Nephron progenitor cell (in vitro differentiated cells): Measurements from ENCODE around the gene CALHM4.

Source experiments
- DNase-seq: peaks from one replicate; pipeline ENCODE4 v3.0.0; 2021
- H3K27ac Mint-ChIP-seq: 2 replicates; pipeline ENCODE4 v1.8.0; 2021; ENCODE audit warnings: mild to moderate bottlenecking, moderate library complexity, mixed read lengths
- H3K27me3 Mint-ChIP-seq: 2 replicates; pipeline ENCODE4 v1.8.0; 2021; ENCODE audit warnings: mild to moderate bottlenecking, low read depth, mixed read lengths; ENCODE audit not compliant: poor library complexity
- H3K36me3 Mint-ChIP-seq: 2 replicates; pipeline ENCODE4 v1.8.0; 2021; ENCODE audit warnings: low read depth, mixed read lengths
- H3K4me1 Mint-ChIP-seq: 2 replicates; pipeline ENCODE4 v1.8.0; 2021; ENCODE audit warnings: mixed read lengths
- H3K4me3 Mint-ChIP-seq: 2 replicates; pipeline ENCODE4 v1.8.0; 2021; ENCODE audit warnings: mild to moderate bottlenecking, moderate library complexity, mixed read lengths
- H3K9me3 Mint-ChIP-seq: 2 replicates; pipeline ENCODE4 v1.8.0; 2021; ENCODE audit warnings: mild to moderate bottlenecking, moderate library complexity, mixed read lengths
- TF ChIP-seq, protein P1 (sequence below): fragments of 200-600 bp; sonication (generic); IDR thresholded peaks from 2 replicates; pipeline ENCODE4 v1.5.0; 2021; ENCODE audit warnings: antibody characterized with exemption

CALHM4 gene

DNA sequence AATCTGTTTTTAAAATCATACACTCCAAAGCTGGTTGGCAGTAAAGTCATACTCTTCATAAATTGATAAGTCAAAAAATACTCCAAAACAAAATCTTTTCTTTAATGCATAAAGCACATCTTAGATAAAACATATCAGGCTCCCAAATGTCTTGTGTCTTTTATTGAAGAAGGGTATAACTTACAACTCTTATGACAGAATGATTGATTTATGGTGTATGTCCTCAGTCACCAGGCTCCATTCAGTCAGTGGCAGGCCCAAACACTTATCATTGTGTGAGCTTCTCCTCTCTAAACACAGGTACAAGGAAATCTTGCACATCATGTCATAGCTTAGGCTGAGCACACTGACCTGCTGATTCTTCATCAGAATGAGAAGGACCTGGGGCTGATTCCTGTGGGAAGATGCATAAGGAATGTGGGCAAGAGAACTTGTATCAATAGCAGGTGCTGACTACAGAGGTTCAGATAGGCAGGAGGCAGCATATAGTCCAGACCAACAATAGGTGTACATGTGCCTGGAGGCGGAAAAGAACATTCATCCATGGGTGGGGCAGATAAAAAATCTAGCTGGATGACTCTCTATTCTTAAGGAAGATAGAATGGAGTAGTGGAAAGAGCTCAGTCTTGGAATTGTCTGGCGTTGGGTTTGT, 40.2 kb upstream of the CALHM4 start:
- Mint-ChIP-seq H3K4me1 (peaks cover 7% of the 10 kb centered on the region), H3K9me3 (peaks cover 16% of the 10 kb centered on the region), H3K27me3 (peaks cover 4% of the 10 kb centered on the region), H3K36me3 (no peaks in the 10 kb centered on the region), H3K4me3 (no peak overlapping the region), H3K27ac (no peak overlapping the region)
- TF ChIP-seq, protein P1, sequence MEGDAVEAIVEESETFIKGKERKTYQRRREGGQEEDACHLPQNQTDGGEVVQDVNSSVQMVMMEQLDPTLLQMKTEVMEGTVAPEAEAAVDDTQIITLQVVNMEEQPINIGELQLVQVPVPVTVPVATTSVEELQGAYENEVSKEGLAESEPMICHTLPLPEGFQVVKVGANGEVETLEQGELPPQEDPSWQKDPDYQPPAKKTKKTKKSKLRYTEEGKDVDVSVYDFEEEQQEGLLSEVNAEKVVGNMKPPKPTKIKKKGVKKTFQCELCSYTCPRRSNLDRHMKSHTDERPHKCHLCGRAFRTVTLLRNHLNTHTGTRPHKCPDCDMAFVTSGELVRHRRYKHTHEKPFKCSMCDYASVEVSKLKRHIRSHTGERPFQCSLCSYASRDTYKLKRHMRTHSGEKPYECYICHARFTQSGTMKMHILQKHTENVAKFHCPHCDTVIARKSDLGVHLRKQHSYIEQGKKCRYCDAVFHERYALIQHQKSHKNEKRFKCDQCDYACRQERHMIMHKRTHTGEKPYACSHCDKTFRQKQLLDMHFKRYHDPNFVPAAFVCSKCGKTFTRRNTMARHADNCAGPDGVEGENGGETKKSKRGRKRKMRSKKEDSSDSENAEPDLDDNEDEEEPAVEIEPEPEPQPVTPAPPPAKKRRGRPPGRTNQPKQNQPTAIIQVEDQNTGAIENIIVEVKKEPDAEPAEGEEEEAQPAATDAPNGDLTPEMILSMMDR, result no peak
- no peak for DNase-seq

DNA sequence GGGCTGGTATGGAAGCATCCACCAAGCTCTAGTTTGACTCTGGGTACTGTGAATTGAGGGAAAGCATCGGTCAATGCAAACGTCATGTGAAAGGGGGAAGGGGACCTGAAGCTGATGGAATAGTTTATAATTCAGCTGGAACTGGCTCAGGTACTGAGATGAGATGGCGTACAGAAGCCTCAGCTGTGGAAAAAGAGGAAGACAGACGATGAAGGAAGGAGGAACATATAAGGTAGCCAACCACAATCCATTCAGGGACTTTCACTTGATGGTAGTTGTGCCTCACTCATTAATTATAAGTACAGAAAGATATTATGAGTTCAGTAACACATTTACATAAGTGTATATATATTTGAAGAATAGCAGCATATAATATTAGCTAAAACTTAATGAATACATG, 39.4 kb upstream of the CALHM4 start:
- no peak overlapping the region for H3K4me3 Mint-ChIP-seq
- peaks cover 9% of the 10 kb centered on the region for H3K9me3 Mint-ChIP-seq
- peaks cover 4% of the 10 kb centered on the region for H3K27me3 Mint-ChIP-seq
- H3K36me3 Mint-ChIP-seq, result no peaks in the 10 kb centered on the region
- H3K27ac Mint-ChIP-seq, result no peak overlapping the region
- DNase-seq, result no peak
- H3K4me1 Mint-ChIP-seq, result peaks cover 14% of the 10 kb centered on the region
- TF ChIP-seq, protein P1, result no peak

DNA sequence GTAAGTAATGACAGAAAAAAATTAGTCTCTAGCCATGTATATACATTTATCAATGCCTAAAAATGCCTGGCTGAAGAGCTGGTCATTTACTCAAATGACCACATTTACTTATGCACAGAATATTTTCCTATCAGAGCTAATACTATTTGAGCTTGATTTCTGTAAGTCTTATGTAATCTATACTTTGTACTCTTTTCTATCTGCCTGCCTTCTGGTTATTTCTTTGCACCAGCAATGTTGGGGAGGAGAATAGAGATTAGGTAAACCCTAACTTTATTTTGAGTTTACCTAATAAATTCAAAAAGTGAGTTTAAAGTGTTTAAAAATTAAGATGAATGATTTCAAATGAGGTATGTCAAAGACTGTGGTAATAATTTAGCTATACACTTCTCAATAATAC, 38.4 kb upstream of the CALHM4 start:
- H3K27ac Mint-ChIP-seq, result no peak overlapping the region
- H3K4me3 Mint-ChIP-seq, result no peak overlapping the region
- H3K9me3 Mint-ChIP-seq, result no peaks in the 10 kb centered on the region
- TF ChIP-seq, protein P1, result no peak
- DNase-seq, result no peak
- H3K36me3 Mint-ChIP-seq, result no peaks in the 10 kb centered on the region
- H3K4me1 Mint-ChIP-seq, result peaks cover 14% of the 10 kb centered on the region
- peaks cover 4% of the 10 kb centered on the region for H3K27me3 Mint-ChIP-seq

DNA sequence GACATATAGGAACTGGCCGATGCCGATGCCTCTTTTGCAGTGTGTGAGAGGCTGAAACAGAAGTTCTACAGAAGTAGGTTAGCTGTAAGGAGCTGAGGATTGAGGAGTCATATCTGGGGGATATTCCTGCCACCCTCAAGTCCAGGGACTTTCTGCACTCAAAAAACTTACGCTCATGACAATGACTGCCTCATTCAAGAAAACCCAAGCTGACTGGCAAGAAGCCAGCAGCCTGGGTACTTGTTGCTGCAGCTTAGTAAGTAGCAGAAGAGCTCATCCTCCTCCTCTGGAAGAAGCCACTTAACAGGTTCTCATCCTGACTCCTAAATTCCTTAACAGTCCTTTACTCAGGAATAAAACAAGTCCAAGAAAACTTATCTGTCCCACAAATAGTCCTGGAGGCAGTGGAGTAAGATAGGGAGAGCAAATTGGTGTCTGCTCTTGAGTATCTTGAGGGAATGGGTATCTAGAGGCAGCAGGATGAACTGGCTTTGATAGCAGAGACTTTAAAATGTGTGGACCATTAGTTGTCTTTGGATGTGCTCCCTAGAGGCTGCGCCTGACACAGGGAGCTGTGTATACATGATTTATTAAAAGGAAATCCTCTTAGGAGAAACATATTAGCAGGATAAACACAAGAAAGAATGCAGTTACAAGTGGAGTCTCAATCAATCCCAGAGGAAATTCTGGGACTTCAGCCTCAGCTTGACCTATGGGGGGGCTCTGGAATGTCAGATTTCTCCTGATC, 34.8 kb upstream of the CALHM4 start:
- H3K36me3 Mint-ChIP-seq, result no peaks in the 10 kb centered on the region
- H3K27ac Mint-ChIP-seq, result no peak overlapping the region
- peaks cover 14% of the 10 kb centered on the region for H3K4me1 Mint-ChIP-seq
- DNase-seq, result no peak
- no peaks in the 10 kb centered on the region for H3K9me3 Mint-ChIP-seq
- H3K4me3 Mint-ChIP-seq, result no peak overlapping the region
- TF ChIP-seq, protein P1, result no peak
- H3K27me3 Mint-ChIP-seq, result peaks cover 4% of the 10 kb centered on the region

DNA sequence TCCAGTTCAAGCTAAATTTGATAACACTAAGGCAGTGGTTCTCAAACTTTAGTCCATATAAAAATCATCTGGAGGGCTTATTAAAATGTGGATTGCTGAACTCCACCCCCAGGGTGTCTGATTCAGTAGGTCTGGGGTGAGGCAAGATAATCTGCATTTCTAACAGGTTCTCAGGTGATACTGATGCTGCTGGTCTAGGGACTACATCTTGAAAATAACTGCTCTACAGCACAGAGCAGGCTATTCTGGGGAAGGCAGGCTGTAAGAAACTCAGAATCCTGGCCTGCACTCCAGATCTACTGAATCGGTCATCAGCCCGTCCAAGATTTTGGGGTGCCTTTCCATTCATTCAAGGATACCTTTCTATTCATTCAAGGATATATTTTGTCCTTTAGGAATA, 30.7 kb upstream of the CALHM4 start:
- no peaks in the 10 kb centered on the region for H3K9me3 Mint-ChIP-seq
- TF ChIP-seq, protein P1, result no peak
- H3K27ac Mint-ChIP-seq, result no peak overlapping the region
- no peak for DNase-seq
- no peak overlapping the region for H3K4me3 Mint-ChIP-seq
- no peaks in the 10 kb centered on the region for H3K36me3 Mint-ChIP-seq
- H3K27me3 Mint-ChIP-seq, result peaks cover 3% of the 10 kb centered on the region
- H3K4me1 Mint-ChIP-seq, result peaks cover 18% of the 10 kb centered on the region

DNA sequence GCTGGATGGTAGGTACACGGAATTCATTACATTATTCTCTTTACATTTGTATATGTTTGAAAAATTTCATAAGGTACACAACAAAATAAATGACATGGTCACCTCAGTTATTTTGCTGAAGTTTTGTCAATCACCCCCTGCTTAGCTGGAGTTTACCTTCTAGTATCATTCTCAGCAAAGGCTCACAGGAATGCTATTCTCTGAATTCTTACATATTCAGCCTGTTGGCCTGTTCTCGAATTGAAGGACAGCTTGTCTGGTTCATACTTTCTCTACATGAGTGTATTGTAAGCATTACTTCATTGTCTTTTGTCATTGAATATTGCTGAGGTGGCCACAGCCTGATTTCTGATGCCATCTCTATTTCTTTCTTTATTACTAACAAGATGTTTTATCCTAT, 29.3 kb upstream of the CALHM4 start:
- H3K9me3 Mint-ChIP-seq, result no peaks in the 10 kb centered on the region
- H3K4me1 Mint-ChIP-seq, result peaks cover 12% of the 10 kb centered on the region
- H3K27me3 Mint-ChIP-seq, result no peaks in the 10 kb centered on the region
- H3K36me3 Mint-ChIP-seq, result no peaks in the 10 kb centered on the region
- TF ChIP-seq, protein P1, result no peak
- no peak overlapping the region for H3K27ac Mint-ChIP-seq
- no peak for DNase-seq
- H3K4me3 Mint-ChIP-seq, result no peak overlapping the region
